Liver (tissue), 2 donors: ENCODE measurements around the gene GNAT2.
"Not testable (repeated sequence)": the region's sequence is repeated elsewhere in the genome, so short reads cannot be mapped to it uniquely, and the experiment has no call there.

Experiments used
- JUND ChIP-seq, 2 donors: IDR thresholded peaks; 2 replicates each; pipeline ENCODE4 v1.6.1; 2016; ENCODE audit warnings: antibody characterized with exemption in 2 of 2
- SP1 ChIP-seq: IDR thresholded peaks from 2 replicates; pipeline ENCODE4 v1.6.1; 2018; ENCODE audit warnings: antibody characterized with exemption, mild to moderate bottlenecking
- YY1 ChIP-seq: IDR thresholded peaks from 2 replicates; pipeline ENCODE4 v1.6.1; 2016; ENCODE audit warnings: antibody characterized with exemption, mild to moderate bottlenecking
- TF ChIP-seq, protein P1 (sequence below): IDR thresholded peaks from 2 replicates; pipeline ENCODE4 v1.6.1; 2016; ENCODE audit warnings: antibody characterized with exemption
- TF ChIP-seq, protein P2 (sequence below): IDR thresholded peaks from 2 replicates; pipeline ENCODE4 v1.6.1; 2016; ENCODE audit warnings: antibody characterized with exemption
- donor health status: healthy.

DNA sequence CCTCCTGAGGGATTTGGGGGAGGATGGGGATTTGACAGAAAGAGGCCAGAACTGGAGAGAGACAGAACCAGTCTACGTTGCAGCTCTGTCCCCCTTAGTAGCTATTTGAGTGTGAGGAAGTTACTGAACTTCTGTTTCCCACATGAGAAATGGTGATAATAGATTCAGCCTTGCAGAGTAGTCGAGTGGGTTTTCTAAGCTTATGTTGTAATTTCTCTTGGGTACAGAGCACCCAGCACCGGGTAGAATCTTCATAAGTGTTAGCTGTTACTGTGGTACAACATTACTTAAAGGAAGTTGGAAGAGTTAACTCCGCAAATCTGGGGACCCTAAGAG lies 41.2 kb upstream of the GNAT2 start:
- TF ChIP-seq, protein P1, sequence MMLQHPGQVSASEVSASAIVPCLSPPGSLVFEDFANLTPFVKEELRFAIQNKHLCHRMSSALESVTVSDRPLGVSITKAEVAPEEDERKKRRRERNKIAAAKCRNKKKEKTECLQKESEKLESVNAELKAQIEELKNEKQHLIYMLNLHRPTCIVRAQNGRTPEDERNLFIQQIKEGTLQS, result not testable (repeated sequence)
- TF ChIP-seq JUND (IDR thresholded peaks at IDR 0.05); SP1; YY1: not testable (repeated sequence)
- TF ChIP-seq, protein P2, sequence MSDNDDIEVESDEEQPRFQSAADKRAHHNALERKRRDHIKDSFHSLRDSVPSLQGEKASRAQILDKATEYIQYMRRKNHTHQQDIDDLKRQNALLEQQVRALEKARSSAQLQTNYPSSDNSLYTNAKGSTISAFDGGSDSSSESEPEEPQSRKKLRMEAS, result not testable (repeated sequence)
